GM19468 (cell line): Measurements from ENCODE around the gene SLC6A20.

ENCODE experiments used
- ATAC-seq: cut with Tn5 transposase; IDR thresholded peaks from one replicate; pipeline ENCODE4 v1.9.1; 2021; ENCODE audit warnings: mild to moderate bottlenecking, moderate library complexity, moderate number of reproducible peaks; ENCODE audit not compliant: unreplicated experiment; ENCODE audit errors: extremely low read depth

The SLC6A20 gene

GRCh38 chr3:45737234-45737633 is 59.1 kb downstream of the SLC6A20 start:
- no peak for ATAC-seq

- ATAC-seq = no peak
Observed at GRCh38 chr3:45736707-45737106, 59.6 kb downstream of the SLC6A20 start.

GRCh38 chr3:45730409-45731154 is 65.8 kb downstream of the SLC6A20 start:
- ATAC-seq = no peak

GRCh38 chr3:45729614-45730013 is 66.7 kb downstream of the SLC6A20 start:
- ATAC-seq = no peak

GRCh38 chr3:45724911-45725310 is 71.4 kb downstream of the SLC6A20 start:
- no peak for ATAC-seq

GRCh38 chr3:45719655-45720487 is 76.5 kb downstream of the SLC6A20 start:
- no peak for ATAC-seq

- ATAC-seq = no peak
Observed at GRCh38 chr3:45716790-45717336, 79.5 kb downstream of the SLC6A20 start.

- ATAC-seq = no peak
Observed at GRCh38 chr3:45715945-45716344, 80.4 kb downstream of the SLC6A20 start.

- no peak for ATAC-seq
Observed at GRCh38 chr3:45712434-45713110, 83.8 kb downstream of the SLC6A20 start.

GRCh38 chr3:45711931-45712330 is 84.4 kb downstream of the SLC6A20 start:
- ATAC-seq = no peak

- ATAC-seq = no peak
Observed at GRCh38 chr3:45705839-45706808, 90.2 kb downstream of the SLC6A20 start.
